HG03108 (cell line): ENCODE results near the gene POMC.
"Not testable (repeated sequence)": the region's sequence is repeated elsewhere in the genome, so short reads cannot be mapped to it uniquely, and the experiment has no call there.

Source experiments
- ATAC-seq: cut with Tn5 transposase; IDR thresholded peaks from one replicate; pipeline ENCODE4 v1.9.1; 2021; ENCODE audit warnings: moderate library complexity; ENCODE audit not compliant: unreplicated experiment

The POMC gene

DNA sequence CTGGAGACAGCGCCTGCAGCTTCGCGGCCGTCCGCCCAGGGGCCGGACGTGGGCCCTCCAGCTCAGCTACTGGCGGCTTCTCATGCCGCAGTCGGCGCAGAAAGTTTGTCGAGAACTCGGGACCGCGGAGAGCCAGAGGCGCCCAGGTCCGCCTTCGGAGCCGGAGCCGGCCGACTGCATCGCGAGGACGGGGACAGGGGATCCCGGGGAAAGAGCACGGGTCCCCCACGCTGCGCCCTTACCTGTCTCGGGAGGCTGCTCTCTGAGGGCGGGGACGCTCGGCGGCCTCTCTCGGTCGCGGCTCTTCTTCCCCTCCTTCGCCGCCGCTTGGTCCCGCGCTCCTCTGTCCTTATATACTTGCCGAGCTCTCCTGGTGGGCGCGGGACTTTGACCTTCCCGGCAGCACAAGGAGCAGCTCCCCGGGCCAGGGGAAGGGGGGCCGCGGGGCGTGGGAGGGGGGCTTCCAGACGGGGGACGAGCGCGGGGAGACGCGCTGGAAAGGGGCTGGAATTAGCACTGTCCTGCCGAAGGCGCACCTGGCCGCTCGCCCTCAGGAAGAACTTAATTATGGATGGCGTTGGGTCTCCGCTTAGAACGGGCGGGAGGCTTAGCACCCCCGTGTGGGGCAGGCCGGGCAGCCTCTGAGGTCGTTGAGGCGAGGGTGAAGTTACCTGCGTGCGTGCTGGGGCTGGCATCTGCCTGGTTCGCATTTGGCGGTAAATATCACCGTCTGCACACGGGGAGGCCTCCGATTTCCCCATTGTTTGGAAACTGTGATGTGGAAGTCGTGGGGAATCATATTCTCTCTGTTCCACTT is at the start of gene POMC:
Gene POMC (minus strand): TSS at position 325 of the 817 bp plus-strand sequence. CDS start 3,808 bp downstream, outside the sequence.
- no peak for ATAC-seq

DNA sequence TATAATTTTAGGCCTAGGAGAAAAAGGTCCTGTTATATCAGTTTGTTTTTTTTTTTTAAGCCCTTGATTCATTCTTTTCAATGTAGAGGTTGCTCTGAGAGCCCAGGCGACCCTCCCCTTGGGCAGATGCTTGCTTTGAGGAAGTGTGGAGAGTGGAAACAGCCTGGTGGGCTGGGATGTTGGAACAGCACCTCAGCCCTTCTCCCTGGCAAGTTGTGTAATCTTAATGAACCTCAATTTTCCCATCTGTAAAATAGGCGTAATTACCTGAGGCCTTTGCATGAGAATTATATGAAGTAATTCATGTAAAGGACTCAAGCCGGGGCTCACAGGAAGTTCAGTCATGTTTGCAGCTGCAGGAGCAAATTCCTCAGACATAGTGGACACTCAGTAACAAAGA is 49.7 kb upstream of the POMC start:
- no peak for ATAC-seq

DNA sequence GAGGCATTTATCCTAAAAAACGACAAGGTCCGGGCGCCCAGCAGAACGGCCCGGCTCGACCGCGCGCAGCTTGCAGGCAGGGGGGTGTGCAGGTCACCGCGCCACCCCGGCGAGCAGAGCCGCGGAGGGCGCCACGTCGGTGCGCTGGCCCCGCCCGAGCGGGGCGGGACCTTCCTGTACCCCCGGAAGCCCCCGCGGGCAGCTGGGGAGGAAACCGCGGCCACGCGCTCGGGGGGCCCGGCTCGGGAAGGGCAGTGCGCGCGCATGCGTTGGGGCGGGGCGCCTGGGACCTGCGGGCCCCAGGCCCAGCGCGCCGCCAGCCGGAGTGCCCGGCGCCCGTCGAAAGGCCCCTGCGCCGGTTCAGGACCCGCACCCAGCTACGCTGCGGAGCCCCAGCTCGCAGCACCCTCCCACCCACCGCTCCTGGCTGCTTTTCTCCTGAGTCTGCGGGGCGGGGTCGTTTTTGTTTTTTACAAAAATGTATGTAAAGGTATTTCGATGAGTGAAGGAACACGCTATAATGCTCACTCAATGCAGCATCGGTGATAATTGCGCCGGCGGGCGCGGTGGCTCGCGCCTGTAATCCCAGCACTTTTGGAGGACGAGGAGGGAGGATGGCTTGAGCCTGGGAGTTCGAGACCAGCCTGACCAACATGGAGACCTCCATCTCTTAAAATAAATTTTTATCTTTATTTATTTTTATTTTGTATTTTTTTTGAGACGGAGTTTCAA is 47.7 kb upstream of the POMC start:
- peak; percentile 55 for ATAC-seq

DNA sequence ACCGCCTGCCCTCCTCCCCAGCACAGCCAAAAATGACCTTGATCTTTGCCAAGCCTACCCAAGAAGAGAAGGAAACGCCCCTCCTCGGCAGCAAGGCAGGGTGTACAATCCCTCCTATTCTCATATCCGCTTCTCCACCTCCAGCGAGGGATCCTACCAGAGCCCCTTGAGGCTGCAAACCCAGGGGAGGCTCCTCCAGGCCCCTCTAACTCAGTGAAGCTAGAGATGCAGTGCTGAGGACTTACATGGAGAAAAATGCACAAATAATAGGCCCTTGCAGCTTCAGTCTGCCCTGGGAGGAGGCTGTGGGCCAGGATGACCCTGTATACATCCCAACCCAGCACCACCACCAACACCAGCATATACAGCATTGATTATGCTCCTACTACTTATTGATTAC is 46.9 kb upstream of the POMC start:
- ATAC-seq = no peak

DNA sequence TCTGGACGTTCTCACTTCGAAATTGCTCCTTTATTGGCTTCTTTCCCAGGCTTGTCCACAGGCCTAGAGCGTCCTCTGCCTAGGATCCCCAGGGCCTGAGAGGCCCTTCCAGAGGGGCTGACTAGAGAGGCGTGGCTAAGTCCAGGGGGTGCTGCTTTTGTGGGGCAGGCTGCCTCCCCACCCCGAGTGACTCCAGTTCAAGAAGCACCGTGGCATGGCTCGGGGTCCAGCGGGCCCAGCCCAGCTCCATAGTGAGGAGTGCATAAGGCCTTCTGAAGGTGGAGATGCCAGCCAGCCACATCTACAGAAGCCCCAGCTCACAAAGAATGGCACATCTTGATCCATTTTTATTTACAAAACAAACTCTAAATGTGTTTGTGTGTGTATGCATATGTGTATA is 44.8 kb upstream of the POMC start:
- ATAC-seq = no peak

DNA sequence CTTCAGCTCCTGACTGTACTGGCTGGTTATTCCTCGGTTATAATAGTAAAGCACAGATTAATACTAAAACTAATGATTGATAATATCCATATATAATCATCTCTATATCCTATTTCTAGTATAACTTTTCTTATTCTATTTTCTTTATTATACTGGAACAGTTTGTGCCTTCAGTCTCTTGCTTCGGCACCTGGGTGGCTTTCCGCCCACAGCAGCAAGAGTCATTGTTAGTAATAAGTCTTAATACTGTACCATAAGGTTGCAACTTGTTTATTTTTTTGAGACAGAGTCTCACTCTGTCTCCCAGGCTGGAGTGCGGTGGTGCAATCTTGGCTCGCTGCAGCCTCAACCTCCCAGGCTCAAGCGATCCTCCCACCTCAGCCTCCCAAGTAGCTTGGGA is 42.5 kb upstream of the POMC start:
- ATAC-seq = not testable (repeated sequence)

DNA sequence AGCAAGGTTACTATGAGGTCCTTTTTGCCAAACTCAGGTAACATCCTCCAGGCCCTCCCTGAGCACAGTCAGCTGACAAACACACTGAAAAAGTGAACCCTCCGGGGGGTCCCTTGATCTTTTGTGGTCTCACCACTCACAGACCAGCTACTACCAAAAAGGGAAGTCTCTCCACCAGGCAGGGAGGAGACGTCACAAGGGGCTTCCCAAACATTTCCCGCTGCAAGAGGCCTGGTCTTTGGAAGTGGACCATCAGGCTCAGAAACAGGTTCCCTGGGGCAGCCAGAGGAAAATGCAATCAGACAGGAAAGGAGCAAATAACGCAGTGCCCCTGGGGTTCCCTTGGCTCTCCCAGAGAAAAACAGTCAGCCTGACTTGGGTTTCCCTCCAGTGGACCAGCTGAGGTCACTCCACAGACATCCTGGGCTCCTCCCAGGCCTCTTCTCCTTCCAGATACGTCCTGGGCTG is 38.7 kb upstream of the POMC start:
- ATAC-seq = no peak

DNA sequence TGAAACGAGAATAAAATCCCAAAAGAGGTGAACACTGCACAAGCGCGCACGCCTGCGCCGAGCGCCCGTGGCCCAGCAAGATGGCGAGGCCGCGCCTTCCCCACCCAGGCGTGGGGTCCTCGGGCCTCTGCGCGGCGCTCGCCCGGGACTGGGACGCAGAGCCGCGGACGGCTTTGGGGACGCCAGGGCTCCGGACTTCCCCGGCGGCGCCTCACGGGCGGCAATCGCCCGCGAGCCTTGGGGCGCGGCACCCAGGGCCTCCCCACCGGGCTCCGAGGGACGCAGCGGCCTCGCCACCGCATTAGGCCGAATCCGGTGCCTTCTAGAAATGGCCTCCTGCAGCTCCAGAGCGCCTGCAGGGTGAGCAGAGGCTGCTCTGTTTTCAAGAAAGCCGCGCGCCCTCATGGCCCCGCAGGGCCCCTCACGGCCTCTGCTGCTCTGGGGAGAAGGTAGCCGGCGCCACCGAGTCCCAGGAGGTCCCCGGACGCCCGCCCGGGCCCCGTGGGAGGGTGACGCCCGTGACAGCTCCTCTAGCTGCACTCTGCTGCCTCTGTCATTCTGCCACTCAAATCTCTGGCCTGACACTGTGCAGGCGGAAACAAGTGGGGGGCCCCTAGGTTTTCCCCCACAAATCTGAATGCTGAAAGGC is 35.9 kb upstream of the POMC start:
- peak; percentile 34 for ATAC-seq

DNA sequence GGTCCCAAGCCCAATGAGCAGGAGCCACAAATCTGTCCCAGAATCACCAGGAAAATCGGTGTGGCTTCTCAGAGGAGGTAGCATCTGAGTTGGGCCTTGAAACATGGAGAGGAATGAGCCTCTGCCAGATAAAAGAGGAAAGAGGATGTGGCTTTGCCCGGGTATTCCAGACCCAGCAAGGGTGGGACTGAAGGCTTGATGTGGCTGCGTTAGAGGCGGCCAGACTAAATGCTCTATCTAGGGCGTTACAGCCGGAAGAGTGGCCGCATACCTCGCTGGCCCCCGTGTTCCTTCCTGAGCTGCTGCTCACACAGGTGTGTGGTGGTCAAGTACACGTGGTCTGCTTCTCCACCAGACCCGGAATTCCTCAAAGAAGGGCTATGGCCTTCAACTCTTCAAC is 33.9 kb upstream of the POMC start:
- no peak for ATAC-seq

DNA sequence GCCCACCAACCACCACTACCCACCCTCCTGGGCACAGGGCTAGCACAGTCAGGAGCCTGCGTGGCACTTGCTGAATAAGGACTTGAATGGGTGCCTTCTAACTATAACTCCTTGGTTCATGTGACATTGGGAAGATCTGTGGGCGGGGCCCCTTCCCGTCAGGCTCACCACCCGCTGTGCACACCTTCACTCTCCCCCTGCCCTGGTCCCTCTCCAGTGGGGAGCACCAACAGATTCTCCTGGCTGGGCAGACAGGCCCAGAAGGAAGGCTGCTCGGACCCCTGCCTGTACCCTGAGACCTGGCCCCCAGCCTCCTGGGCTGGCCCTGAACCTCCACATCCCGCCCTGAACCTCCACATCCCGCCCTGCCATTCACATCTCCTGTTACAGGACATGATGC is 33.4 kb upstream of the POMC start:
- ATAC-seq = no peak

DNA sequence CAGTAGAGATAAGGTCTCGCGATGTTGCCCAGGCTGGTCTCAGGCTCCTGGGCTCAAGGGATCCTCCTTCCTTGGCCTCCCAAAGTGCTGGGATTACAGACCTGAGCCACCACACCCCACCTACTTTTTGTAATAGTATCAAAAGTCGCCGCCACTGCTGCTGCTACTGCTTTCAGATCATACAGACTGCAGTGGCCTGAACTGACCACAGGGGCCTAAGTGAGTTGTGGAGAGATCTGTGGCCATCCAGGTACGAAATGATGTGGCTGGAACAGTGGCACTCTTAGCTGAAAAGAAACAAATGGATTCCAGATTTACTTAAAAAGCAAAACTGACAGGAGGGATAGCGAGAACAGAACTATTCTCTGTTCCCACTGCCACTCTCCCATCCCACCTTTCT is 32.9 kb upstream of the POMC start:
- no peak for ATAC-seq

DNA sequence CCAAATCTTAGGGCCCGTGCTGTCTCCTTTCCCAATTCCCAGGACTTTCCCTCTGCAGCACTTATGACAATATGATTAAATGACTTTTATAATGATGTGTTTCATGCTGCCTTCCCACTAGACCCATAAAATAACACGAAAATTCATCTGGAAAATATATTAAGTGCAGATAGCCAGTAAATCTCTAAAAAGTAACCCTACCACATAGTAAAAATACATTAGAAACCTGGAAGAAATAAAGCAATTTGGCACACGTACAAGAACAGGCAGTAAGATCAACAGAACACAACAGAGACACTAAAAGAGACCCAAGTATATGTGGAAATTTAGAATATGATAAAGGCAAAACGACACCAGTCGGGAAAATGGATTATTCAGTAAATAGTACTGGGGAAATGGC is 30.2 kb upstream of the POMC start:
- ATAC-seq = no peak

DNA sequence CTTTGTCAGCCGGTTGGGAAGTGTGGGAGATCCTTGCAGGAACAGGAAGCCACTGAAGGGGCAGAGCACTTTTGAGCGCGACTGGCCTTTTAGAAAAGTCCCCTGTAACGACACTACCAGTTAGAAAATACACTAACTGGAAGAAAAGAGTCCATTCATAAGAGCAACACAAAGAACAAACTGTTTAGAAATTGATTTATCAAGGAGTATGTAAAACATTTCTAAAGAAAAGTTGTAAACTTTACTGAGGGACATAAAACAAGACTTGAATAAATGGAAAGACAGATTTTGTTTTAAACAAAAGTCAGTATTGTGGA is 29.8 kb upstream of the POMC start:
- no peak for ATAC-seq

DNA sequence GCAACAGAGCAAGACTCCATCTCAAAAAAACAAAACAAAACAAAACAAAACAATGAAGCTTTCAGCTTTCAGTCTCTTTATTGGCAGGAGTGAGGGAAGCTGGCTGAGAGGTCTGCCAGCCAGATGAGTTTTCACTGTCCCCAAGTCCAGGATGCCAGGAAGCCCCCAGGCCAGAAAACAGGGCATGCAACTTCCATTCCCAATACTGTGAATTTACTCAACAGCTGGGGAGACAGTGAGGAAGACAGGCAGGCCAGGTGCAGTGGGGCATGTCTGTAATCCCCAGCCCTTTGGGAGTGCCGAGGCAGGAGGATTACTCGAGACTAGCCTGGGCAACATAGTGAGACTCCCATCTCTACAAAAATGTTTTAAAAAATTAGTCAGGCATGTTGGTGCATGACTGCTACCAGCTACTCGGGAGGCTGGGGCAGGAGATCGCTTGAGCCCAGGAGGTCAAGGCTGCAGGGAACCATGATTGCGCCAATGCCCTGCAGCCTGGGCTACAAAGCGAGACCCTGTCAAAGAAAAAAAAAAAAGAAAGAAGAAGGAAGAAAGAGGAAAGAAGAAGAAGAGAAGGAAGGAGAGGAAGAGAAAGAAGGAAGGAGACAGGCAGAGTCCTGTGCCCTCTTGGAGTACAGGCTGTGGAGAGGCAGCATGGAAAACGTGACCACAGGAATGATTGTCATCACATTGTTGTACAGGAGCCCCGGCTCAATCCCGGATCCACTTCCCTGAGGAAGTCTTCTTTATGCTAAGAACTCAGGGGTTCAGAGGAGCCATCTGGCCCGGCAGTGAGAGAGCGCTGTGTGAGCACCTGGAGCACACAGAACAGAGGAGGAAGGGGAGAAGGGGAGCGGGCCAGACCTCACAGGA is 29.2 kb upstream of the POMC start:
- no peak for ATAC-seq

DNA sequence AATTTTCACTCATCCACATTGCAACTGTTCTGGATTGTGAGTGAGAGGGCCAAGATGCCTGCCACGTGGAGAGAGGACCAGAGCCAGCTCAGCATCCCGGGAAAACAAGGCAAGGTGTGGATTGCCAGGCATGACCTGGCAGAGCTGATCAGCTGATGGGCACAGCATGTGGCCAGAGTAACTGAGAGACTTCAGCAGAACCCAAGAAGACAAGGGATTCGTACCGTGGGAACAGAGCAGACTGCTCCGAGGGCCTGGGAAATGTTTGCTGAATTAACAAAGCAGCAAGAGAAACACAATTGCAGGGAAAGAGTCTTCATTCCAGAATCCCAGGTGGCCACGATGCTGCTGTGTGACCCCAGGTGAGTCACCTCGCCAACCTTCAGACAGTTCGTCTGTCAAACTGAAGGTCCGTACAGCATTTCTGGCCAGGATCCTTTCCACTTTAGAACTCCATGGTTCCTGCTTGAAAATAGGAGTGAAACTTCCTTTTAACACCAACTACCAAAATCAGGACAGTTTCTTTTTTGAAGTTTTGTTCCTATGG is 26.3 kb upstream of the POMC start:
- no peak for ATAC-seq

DNA sequence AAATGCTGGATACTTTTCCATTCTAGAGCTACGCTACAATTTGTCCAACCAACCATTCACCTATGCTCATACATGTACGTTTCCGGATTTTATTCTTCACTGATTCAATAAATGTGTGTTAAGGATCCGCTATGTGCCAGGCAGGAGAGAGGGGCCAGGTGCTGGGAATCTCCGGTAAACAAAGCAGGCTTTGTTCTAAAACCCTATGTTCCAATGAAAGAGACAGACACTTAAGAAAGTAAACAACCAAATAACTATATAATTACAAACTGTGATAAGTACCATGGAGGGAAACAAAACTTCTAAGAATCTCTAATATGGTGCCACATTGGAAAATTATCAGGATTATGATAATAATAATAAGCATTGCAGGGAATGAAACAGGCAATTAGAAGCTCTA is 22.2 kb upstream of the POMC start:
- ATAC-seq = no peak

DNA sequence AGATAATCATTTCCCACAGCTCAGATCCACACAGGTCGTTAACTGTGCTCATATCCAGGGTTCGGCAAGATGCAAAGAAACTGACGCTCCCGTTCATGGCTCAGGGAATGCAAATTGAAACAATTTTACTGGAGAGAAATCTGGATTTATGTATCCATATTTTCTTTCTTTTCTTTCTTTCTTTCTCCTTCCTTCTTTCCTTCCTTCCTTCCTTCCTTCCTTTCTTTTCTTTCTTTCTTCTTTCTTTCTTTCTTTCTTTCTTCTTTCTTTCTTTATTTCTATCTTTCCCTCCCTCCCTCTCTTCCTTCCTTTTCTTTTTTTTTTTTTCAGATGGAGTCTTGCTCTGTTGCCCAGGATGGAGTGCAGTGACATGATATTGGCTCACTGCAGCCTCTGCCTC is 20.0 kb upstream of the POMC start:
- ATAC-seq = no peak

DNA sequence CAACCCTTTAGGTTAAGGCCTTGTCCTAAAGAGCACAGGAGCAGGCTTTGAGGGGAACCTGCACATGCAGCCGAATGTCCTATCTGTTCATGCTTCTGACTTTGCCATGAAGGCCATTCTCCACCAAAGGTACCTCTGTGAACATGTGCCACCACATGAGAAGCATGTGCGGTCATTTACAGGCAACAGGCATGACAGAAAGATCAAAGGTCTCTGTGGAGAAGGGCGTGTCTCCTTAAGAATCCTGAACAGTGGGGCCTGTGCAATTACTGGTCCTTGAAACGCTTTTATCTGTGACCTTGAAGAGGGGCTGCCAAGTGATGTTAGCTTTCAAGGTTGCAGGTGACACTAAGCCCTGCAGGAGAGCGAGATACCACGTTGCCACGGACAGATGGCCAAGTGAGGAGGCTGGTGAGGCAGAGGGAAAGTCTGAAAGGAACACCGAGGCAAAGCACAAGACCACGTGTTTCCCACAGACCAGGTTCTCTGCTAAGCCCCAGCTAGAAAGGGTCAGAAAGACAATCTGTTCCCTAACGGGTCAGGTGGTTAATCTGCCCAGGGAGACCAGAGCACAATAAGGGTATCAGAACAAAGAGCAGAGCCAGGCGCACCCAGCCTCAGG is 19.5 kb upstream of the POMC start:
- ATAC-seq = no peak

DNA sequence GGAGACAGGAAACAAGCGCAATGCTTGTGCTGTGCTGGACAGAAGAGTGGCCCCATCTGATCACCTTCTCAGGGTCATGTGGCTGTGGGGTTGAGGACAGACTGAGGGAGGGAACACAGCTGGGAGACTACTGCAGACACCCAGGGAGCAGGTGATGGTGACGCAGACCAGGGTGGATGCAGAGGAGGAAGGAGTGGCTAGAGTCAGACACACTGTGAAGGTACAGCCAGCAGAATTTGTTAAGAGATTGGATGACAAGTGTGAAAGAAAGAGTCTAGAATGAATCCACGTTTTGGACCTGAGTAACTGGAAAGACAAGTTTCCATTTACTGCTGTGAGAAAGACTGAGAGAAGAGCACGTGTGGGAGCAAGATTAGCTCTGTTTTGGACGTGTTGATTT is 15.9 kb upstream of the POMC start:
- ATAC-seq = no peak

DNA sequence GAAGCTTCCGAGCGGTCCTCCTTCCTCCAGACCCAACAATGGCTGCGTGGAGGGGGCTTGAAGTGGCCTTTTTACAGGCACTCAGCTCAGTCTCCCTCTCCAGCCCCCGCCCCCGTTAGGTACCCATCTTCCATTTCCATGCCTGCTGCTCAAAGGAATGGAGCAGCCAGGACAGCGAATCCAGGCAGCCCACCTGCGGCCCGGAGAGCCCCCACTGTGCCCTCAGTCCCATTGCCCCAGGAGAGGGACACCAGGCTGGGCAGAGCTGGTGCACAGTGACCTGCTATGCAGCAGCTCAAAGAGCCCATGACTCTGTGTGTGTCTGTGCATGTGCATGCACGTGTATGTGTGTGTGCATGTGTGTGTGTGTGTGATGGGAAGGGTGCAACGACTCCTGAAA is 10.6 kb upstream of the POMC start:
- ATAC-seq = no peak
